Breast epithelium (tissue), 4 donors: ENCODE measurements around the gene RAI1. TPM values are rescaled to one million over a fixed set of nuclear protein-coding genes. Genes with fewer than 3 reads are reported as not detected.

Experiments
- DNase-seq, 2 donors: peaks; one replicate each; pipeline ENCODE4 v3.0.0-alpha.2; 2019; ENCODE audit warnings: low spot score in 2 of 2
- H3K27ac ChIP-seq, 2 donors: fragments of 200-600 bp; sonication (generic) in 1 of 2; one replicate each; pipeline ENCODE4 v1.5.1; 2016 to 2019; ENCODE audit warnings: mild to moderate bottlenecking in 1 of 2
- H3K27me3 ChIP-seq, 2 donors: fragments of 200-600 bp; sonication (generic) in 1 of 2; one replicate each; pipeline versions ENCODE4 v1.5.1 to v1.6.0; 2017 to 2019; ENCODE audit warnings: control low read depth in 1 of 2, mild to moderate bottlenecking in 1 of 2
- H3K36me3 ChIP-seq: fragments of 200-600 bp; one replicate; pipeline ENCODE4 v1.5.1; 2019
- H3K4me1 ChIP-seq, 2 donors: fragments of 200-600 bp; sonication (generic); one replicate each; pipeline ENCODE4 v1.5.1; 2016 to 2019; ENCODE audit warnings: control low read depth in 1 of 2
- H3K4me3 ChIP-seq, 3 donors: fragments of 200-600 bp; sonication (generic); 1 replicate in 2 of 3; 2 replicates in 1 of 3; pipeline ENCODE4 v1.5.1; 2016 to 2019; ENCODE audit warnings: mild to moderate bottlenecking in 3 of 3, moderate library complexity in 2 of 3
- H3K9me3 ChIP-seq, 2 donors: fragments of 200-600 bp; sonication (generic) in 1 of 2; one replicate each; pipeline ENCODE4 v1.5.1; 2016 to 2019; ENCODE audit warnings: control low read depth in 1 of 2
- CTCF ChIP-seq, 3 donors: fragments of 450-650 bp; IDR thresholded peaks; one replicate each; pipeline ENCODE4 v1.5.1; 2016 to 2017; ENCODE audit warnings: antibody characterized with exemption in 3 of 3, mild to moderate bottlenecking in 3 of 3, moderate library complexity in 3 of 3
- POLR2A ChIP-seq: fragments of 450-650 bp; IDR thresholded peaks from one replicate; pipeline ENCODE4 v1.6.1; 2016; ENCODE audit warnings: antibody characterized with exemption, mild to moderate bottlenecking, moderate library complexity
- POLR2AphosphoS5 ChIP-seq, 3 donors: sonication (generic); formaldehyde crosslinking; IDR thresholded peaks; one replicate each; pipeline ENCODE4 v1.6.1; 2017; ENCODE audit warnings: antibody characterized with exemption in 3 of 3
- intact Hi-C: fragments of 100-400 bp; cut with DNase I; formaldehyde crosslinking; loops from one replicate; pipeline ENCODE4 v1.15.1; 2023; ENCODE audit warnings: low total_unique reads
- total RNA-seq, 3 donors: library from RNA; depleted of rRNA; stranded (reverse); fragments of >200 nt; gene quantifications; one replicate each; pipeline ENCODE4 v1.1.0, GENCODE V29; 2016

The RAI1 gene
- total RNA-seq, 3 donors from 2014 or later: 5.6 to 25.6 (median 20.6) TPM

GRCh38 chr17:17818088-17818526, 136.8 kb downstream of the RAI1 start:
- Histone ChIP-seq H3K4me1 (peaks cover 0 to 25% of the 10 kb centered on the region in 2 donors), H3K36me3 (no peaks in the 10 kb centered on the region), H3K27me3 (no peaks in the 10 kb centered on the region), H3K27ac (peak overlapping the region in 1 of 2 donors; percentile 13), H3K4me3 (no peak overlapping the region), H3K9me3 (no peaks in the 10 kb centered on the region)
- intact Hi-C loops: loop anchor here (10.0 kb wide), 1 partner anchor 217 kb away; the partner anchor contains the start of genes ATPAF2 and GID4
- TF ChIP-seq POLR2A (no peak), POLR2AphosphoS5 (IDR thresholded peaks at IDR 0.05) (no peak), CTCF (IDR thresholded peaks at IDR 0.05) (no peak)
- no peak for DNase-seq

- Histone ChIP-seq H3K9me3 (no peaks in the 10 kb centered on the region), H3K27me3 (no peaks in the 10 kb centered on the region), H3K4me1 (peaks cover 3 to 26% of the 10 kb centered on the region in 2 donors), H3K36me3 (no peaks in the 10 kb centered on the region), H3K27ac (peak overlapping the region in 1 of 2 donors; percentile 34), H3K4me3 (no peak overlapping the region)
- TF ChIP-seq POLR2A: no peak
- TF ChIP-seq CTCF (IDR thresholded peaks at IDR 0.05): no peak
- no peak for TF ChIP-seq POLR2AphosphoS5 (IDR thresholded peaks at IDR 0.05)
- DNase-seq: no peak
- intact Hi-C loops: loop anchor here (10.0 kb wide), 1 partner anchor 216 kb away; the partner anchor contains the start of genes ATPAF2 and GID4
Measured at GRCh38 chr17:17819111-17819510, 137.9 kb downstream of the RAI1 start.

- H3K4me3 ChIP-seq: no peak overlapping the region
- peak; percentile 72 to 81 for DNase-seq
- intact Hi-C loops: loop anchor here (10.0 kb wide), 1 partner anchor 215 kb away; the partner anchor contains the start of genes ATPAF2 and GID4
- no peaks in the 10 kb centered on the region for H3K9me3 ChIP-seq
- H3K4me1 ChIP-seq: peaks cover 8 to 27% of the 10 kb centered on the region in 2 donors
- no peaks in the 10 kb centered on the region for H3K36me3 ChIP-seq
- H3K27ac ChIP-seq: peak overlapping the region; percentile 18 to 34
- H3K27me3 ChIP-seq: no peaks in the 10 kb centered on the region
- peak in 1 of 3 donors; percentile 27 for TF ChIP-seq POLR2AphosphoS5 (IDR thresholded peaks at IDR 0.05)
- no peak for TF ChIP-seq POLR2A
- TF ChIP-seq CTCF (IDR thresholded peaks at IDR 0.05): no peak
Measured at GRCh38 chr17:17819561-17819995, 138.3 kb downstream of the RAI1 start.

GRCh38 chr17:17820046-17820445, 138.8 kb downstream of the RAI1 start:
- Histone ChIP-seq H3K4me1 (peaks cover 13 to 29% of the 10 kb centered on the region in 2 donors), H3K4me3 (peak overlapping the region in 1 of 3 donors; percentile 26), H3K36me3 (no peaks in the 10 kb centered on the region), H3K9me3 (no peaks in the 10 kb centered on the region), H3K27ac (peak overlapping the region in 1 of 2 donors; percentile 18), H3K27me3 (no peaks in the 10 kb centered on the region)
- no peak for DNase-seq
- TF ChIP-seq CTCF (IDR thresholded peaks at IDR 0.05) (no peak), POLR2AphosphoS5 (IDR thresholded peaks at IDR 0.05) (no peak), POLR2A (no peak)
- intact Hi-C loops: no loop called here

GRCh38 chr17:17820463-17821158, 139.4 kb downstream of the RAI1 start:
- intact Hi-C loops: no loop called here
- no peak for DNase-seq
- Histone ChIP-seq H3K4me1 (peaks cover 17 to 30% of the 10 kb centered on the region in 2 donors), H3K27me3 (no peaks in the 10 kb centered on the region), H3K36me3 (no peaks in the 10 kb centered on the region), H3K27ac (peak overlapping the region in 1 of 2 donors; percentile 18), H3K4me3 (peak overlapping the region in 2 of 3 donors; percentile 51 to 80), H3K9me3 (no peaks in the 10 kb centered on the region)
- TF ChIP-seq CTCF (IDR thresholded peaks at IDR 0.05) (no peak), POLR2AphosphoS5 (IDR thresholded peaks at IDR 0.05) (no peak), POLR2A (no peak)
